Lower lobe of right lung (tissue), 2 donors: ENCODE results near the gene TACC2. TPM values are rescaled to one million over a fixed set of nuclear protein-coding genes. Genes with fewer than 3 reads are reported as not detected.

Experiments used
- ATAC-seq, 2 donors: fragments of 200-7000 bp; cut with Tn5 transposase; one replicate each; pipeline ENCODE4 v1.9.1; 2020 to 2022; ENCODE audit warnings: mild to moderate bottlenecking in 2 of 2, moderate library complexity in 2 of 2
- DNase-seq: peaks from one replicate; pipeline ENCODE4 v3.0.0-alpha.2; 2020
- H3K27ac ChIP-seq: fragments of 200-600 bp; one replicate; pipeline ENCODE4 v1.8.0; 2022
- H3K27me3 ChIP-seq: fragments of 200-600 bp; one replicate; pipeline ENCODE4 v1.8.0; 2022; ENCODE audit warnings: low read depth
- H3K36me3 ChIP-seq: fragments of 200-600 bp; one replicate; pipeline ENCODE4 v1.8.0; 2022; ENCODE audit warnings: mild to moderate bottlenecking
- H3K4me1 ChIP-seq: fragments of 200-600 bp; one replicate; pipeline ENCODE4 v1.8.0; 2022
- H3K4me3 ChIP-seq: fragments of 200-600 bp; one replicate; pipeline ENCODE4 v1.8.0; 2022; ENCODE audit warnings: mild to moderate bottlenecking
- H3K9me3 ChIP-seq: fragments of 200-600 bp; one replicate; pipeline ENCODE4 v1.8.0; 2022
- intact Hi-C: fragments of 100-400 bp; cut with DNase I; formaldehyde crosslinking; loops from one replicate; pipeline ENCODE4 v1.11.0; 2022
- total RNA-seq: library from RNA; stranded (reverse); fragmentation: NEBNext Ultra II Directional; extraction: Animal tissue kit (Norgen Biotek cat#: 25700); gene quantifications from one replicate; pipeline ENCODE4 v1.2.1, GENCODE V29; 2021
- TF ChIP-seq, protein P1 (sequence below): fragments of 200-600 bp; IDR thresholded peaks from one replicate; pipeline ENCODE4 v1.8.0; 2022; ENCODE audit warnings: antibody characterized with exemption, mild to moderate bottlenecking
- donor health status: DM: no; HTN: yes; CAD: no; lungs with severe emphysema.

TACC2 gene
- total RNA-seq, 1 donor from 2014 or later: 141 TPM

DNA sequence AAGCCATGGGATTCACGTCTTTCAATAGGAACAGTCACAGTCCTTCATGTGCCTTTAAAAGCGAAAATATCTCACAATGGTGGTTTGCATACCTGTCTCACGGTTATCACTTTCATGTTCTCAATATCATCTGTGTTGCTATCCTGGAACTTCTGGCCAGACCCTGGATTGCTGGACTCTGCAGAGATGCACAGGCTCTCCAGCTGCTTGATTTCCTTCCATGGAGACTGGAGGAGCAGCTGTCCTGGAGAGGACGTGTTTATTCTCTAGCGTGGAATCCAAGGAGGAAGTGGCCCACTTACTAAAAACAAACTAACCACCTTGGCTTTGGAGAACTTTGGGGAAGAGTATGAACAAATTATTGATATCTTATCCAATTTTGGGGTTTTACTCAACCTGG is 298.6 kb downstream of the TACC2 start:
- Histone ChIP-seq H3K9me3 (no peaks in the 10 kb centered on the region), H3K27ac (no peak overlapping the region), H3K27me3 (no peaks in the 10 kb centered on the region), H3K4me3 (no peak overlapping the region), H3K4me1 (no peaks in the 10 kb centered on the region), H3K36me3 (no peaks in the 10 kb centered on the region)
- intact Hi-C loops: no loop called here
- no peak for ATAC-seq
- TF ChIP-seq, protein P1, sequence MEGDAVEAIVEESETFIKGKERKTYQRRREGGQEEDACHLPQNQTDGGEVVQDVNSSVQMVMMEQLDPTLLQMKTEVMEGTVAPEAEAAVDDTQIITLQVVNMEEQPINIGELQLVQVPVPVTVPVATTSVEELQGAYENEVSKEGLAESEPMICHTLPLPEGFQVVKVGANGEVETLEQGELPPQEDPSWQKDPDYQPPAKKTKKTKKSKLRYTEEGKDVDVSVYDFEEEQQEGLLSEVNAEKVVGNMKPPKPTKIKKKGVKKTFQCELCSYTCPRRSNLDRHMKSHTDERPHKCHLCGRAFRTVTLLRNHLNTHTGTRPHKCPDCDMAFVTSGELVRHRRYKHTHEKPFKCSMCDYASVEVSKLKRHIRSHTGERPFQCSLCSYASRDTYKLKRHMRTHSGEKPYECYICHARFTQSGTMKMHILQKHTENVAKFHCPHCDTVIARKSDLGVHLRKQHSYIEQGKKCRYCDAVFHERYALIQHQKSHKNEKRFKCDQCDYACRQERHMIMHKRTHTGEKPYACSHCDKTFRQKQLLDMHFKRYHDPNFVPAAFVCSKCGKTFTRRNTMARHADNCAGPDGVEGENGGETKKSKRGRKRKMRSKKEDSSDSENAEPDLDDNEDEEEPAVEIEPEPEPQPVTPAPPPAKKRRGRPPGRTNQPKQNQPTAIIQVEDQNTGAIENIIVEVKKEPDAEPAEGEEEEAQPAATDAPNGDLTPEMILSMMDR: no peak
- DNase-seq: no peak

DNA sequence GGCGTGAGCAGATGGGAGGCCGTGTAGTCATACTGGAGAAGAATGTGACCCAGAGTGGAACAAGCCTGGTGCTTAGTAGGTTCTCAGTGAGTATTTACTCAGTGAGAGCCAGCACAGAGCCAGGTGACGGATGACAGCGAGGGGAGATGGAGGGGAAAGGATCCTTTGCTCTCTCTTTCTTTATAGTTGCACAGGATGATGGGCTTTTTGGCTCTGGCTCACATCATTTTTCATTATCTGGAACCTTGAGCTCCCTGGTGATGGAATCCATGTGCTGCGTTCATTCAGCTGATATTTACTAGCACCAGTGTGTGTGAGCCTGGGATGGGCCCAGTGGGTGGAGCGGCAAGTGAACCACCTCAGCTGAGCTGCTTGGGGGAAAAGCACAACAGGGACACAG is 299.3 kb downstream of the TACC2 start:
- Histone ChIP-seq H3K27me3 (no peaks in the 10 kb centered on the region), H3K9me3 (no peaks in the 10 kb centered on the region), H3K27ac (no peak overlapping the region), H3K36me3 (no peaks in the 10 kb centered on the region), H3K4me1 (no peaks in the 10 kb centered on the region), H3K4me3 (no peak overlapping the region)
- no peak for DNase-seq
- TF ChIP-seq, protein P1: no peak
- intact Hi-C loops: no loop called here
- ATAC-seq: no peak

- no peak overlapping the region for H3K4me3 ChIP-seq
- H3K36me3 ChIP-seq: no peaks in the 10 kb centered on the region
- no peaks in the 10 kb centered on the region for H3K27me3 ChIP-seq
- DNase-seq (no peak), ATAC-seq (no peak)
- TF ChIP-seq, protein P1: no peak
- H3K4me1 ChIP-seq: no peaks in the 10 kb centered on the region
- no peak overlapping the region for H3K27ac ChIP-seq
- intact Hi-C loops: no loop called here
- H3K9me3 ChIP-seq: no peaks in the 10 kb centered on the region
Observed at GRCh38 chr10:122288917-122289316, 300.0 kb downstream of the TACC2 start.

- ATAC-seq (no peak), DNase-seq (no peak)
- H3K4me1 ChIP-seq: no peaks in the 10 kb centered on the region
- H3K27me3 ChIP-seq: no peaks in the 10 kb centered on the region
- H3K27ac ChIP-seq: no peak overlapping the region
- TF ChIP-seq, protein P1: no peak
- H3K36me3 ChIP-seq: no peaks in the 10 kb centered on the region
- no peak overlapping the region for H3K4me3 ChIP-seq
- H3K9me3 ChIP-seq: no peaks in the 10 kb centered on the region
- intact Hi-C loops: no loop called here
Observed at GRCh38 chr10:122290334-122290733, 301.4 kb downstream of the TACC2 start.

GRCh38 chr10:122290833-122291532 is 302.0 kb downstream of the TACC2 start:
- Histone ChIP-seq H3K4me1 (no peaks in the 10 kb centered on the region), H3K27me3 (no peaks in the 10 kb centered on the region), H3K36me3 (no peaks in the 10 kb centered on the region), H3K4me3 (no peak overlapping the region), H3K27ac (no peak overlapping the region), H3K9me3 (no peaks in the 10 kb centered on the region)
- TF ChIP-seq, protein P1: no peak
- DNase-seq (no peak), ATAC-seq (no peak)
- intact Hi-C loops: no loop called here
